NB4 (cell line): ENCODE results near the gene STK16.
A peak's percentile ranks its signal among the peaks of the same experiment; 100 is the strongest.

Experiments used
- POLR2A ChIP-seq: IDR thresholded peaks from 2 replicates; pipeline ENCODE4 v1.6.1; 2011; ENCODE audit warnings: mild to moderate bottlenecking; ENCODE audit not compliant: insufficient read length; ENCODE audit errors: extremely low read depth
- TF ChIP-seq, protein P1 (sequence below): IDR thresholded peaks from one replicate; pipeline ENCODE4 v1.5.1; 2012; ENCODE audit warnings: low read depth, low read length
- TF ChIP-seq, protein P2 (sequence below): IDR thresholded peaks from 2 replicates; pipeline ENCODE4 v1.6.1; 2011; ENCODE audit warnings: low read depth, low read length

DNA sequence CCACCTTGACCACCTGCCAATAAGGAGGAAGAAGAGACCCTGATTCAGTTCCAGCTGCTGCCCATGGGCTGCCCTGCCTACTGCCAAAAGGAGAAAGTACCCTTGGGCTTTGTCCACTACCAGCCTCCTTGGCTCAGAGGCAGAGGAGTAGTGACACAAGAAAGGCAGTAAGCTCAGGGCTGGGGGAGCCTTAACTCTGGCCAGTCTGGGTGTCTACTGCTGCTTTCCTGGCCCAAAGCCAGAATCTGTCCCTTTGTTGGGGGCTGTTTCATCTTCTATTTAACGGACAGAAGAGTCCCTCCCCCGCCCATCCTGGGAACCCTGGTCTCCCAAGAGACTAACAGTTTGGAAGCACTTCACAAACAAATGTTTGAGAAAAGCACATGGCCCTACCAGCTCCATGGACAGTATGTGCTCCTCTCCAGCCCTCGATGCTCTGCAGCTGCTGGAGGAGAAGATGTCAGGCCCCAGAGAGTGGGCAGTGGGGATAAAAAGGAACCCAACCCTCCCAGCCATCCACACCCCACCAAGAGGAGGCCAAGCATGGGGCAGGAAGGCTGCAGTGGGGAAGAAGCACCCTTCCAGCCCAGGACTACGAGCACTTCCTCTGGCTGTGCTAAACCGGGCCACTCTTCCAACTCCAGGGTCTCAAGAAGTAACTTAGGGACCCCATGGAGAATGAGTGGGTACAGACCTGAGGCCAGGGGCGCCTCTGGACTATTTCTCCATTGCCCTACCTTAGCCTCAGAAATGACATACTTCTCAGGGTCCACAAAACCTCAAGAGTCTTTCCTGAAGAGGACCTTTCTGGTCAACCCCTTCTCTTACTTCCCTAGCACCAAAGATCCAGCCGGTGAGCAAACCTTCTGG is 17.0 kb upstream of the STK16 start:
- TF ChIP-seq POLR2A, result no peak
- TF ChIP-seq, protein P1, sequence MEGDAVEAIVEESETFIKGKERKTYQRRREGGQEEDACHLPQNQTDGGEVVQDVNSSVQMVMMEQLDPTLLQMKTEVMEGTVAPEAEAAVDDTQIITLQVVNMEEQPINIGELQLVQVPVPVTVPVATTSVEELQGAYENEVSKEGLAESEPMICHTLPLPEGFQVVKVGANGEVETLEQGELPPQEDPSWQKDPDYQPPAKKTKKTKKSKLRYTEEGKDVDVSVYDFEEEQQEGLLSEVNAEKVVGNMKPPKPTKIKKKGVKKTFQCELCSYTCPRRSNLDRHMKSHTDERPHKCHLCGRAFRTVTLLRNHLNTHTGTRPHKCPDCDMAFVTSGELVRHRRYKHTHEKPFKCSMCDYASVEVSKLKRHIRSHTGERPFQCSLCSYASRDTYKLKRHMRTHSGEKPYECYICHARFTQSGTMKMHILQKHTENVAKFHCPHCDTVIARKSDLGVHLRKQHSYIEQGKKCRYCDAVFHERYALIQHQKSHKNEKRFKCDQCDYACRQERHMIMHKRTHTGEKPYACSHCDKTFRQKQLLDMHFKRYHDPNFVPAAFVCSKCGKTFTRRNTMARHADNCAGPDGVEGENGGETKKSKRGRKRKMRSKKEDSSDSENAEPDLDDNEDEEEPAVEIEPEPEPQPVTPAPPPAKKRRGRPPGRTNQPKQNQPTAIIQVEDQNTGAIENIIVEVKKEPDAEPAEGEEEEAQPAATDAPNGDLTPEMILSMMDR, result no peak
- TF ChIP-seq, protein P2, sequence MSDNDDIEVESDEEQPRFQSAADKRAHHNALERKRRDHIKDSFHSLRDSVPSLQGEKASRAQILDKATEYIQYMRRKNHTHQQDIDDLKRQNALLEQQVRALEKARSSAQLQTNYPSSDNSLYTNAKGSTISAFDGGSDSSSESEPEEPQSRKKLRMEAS, result peak; percentile 36; the same call in 1 of the 2 replicates
